C4-2B (cell line): ENCODE measurements around the gene DENND1A.

ENCODE experiments used
- CTCF ChIP-seq: fragments of 450-650 bp; conservative IDR thresholded peaks from 2 replicates; pipeline ENCODE4 v1.5.1; 2017; ENCODE audit warnings: mild to moderate bottlenecking
- ZFX ChIP-seq: fragments of 450-650 bp; IDR thresholded peaks from 2 replicates; pipeline ENCODE4 v1.6.1; 2017

- no peak for TF ChIP-seq CTCF
- TF ChIP-seq ZFX, result no peak
Measured at GRCh38 chr9:123796094-123796493, 133.8 kb downstream of the DENND1A start.
